GM12873 (cell line): ENCODE measurements around the gene CACNA2D1.

Experiments
- CTCF ChIP-seq: IDR thresholded peaks from 2 replicates; pipeline ENCODE4 v1.5.1; 2012; ENCODE audit warnings: low read depth, mild to moderate bottlenecking, moderate library complexity, low read length, control low read depth; ENCODE audit not compliant: insufficient read depth; ENCODE audit errors: missing control alignments

Gene CACNA2D1

GRCh38 chr7:82405301-82405700 is 38.3 kb downstream of the CACNA2D1 start:
- TF ChIP-seq CTCF: no peak

- TF ChIP-seq CTCF: no peak
Measured at GRCh38 chr7:82404652-82405051, 38.9 kb downstream of the CACNA2D1 start.

- TF ChIP-seq CTCF: no peak
Measured at GRCh38 chr7:82404094-82404493, 39.5 kb downstream of the CACNA2D1 start.

GRCh38 chr7:82397879-82398524 is 45.6 kb downstream of the CACNA2D1 start:
- TF ChIP-seq CTCF: no peak

GRCh38 chr7:82396343-82396742 is 47.2 kb downstream of the CACNA2D1 start:
- TF ChIP-seq CTCF: no peak

GRCh38 chr7:82395147-82395546 is 48.4 kb downstream of the CACNA2D1 start:
- TF ChIP-seq CTCF: no peak

- TF ChIP-seq CTCF: no peak
Measured at GRCh38 chr7:82393840-82394220, 49.7 kb downstream of the CACNA2D1 start.
